Measurements from ENCODE around the gene POLN.
"Not testable (repeated sequence)": the region's sequence is repeated elsewhere in the genome, so short reads cannot be mapped to it uniquely, and the experiment has no call there.

POLN gene

DNA sequence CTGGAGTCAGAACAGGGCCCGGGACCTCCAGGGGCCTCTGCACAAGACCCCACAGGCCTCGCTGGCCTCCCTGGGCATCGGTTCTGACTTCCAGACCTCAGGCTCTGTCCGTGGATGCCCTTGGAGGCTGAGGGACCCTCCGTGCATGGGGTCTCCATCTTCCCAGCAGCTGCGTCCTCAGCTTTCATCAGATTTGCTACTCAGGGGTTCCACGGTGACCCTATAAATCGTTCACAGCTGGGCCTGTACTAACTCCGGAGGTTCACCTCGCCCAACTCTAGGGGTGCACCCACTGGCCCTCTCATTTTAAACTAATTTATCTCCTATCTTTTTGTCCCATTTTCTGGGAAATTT, 33.1 kb upstream of the POLN start:
- not testable (repeated sequence) for FAIRE-seq

DNA sequence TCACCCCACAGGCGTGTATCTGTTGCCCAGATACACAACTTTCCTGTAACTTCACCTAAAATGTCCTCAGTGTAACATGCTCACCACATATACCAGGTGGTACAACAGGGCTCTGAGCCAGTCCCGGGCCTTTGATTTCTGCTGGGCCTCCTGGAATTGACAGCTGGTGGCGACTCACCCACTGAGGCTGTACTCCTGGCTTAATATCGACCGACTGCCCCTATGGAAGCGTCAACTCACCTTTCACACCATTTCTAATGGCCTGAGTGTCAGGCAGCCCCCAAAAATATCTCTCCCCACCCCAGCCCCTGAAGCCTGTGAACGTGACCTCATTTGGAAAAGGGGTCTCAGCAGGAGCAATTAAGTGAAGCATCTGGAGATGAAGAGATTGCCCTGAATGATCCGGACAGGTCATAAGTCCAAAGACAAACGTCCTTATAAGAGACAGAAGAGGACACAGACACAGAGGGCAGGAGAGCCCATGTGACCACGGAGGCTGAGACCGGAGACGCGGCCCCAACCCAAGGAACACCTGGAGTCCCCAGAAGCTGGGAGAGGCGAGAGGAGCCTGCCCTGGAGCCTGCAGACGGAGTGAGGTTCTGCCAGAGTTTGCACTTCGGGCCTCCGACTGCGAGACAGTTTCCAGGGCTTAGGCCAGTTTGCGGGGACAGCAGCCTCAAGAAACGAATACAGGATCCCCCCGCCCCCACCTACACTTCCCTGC, 32.6 kb upstream of the POLN start:
- no peak for FAIRE-seq

DNA sequence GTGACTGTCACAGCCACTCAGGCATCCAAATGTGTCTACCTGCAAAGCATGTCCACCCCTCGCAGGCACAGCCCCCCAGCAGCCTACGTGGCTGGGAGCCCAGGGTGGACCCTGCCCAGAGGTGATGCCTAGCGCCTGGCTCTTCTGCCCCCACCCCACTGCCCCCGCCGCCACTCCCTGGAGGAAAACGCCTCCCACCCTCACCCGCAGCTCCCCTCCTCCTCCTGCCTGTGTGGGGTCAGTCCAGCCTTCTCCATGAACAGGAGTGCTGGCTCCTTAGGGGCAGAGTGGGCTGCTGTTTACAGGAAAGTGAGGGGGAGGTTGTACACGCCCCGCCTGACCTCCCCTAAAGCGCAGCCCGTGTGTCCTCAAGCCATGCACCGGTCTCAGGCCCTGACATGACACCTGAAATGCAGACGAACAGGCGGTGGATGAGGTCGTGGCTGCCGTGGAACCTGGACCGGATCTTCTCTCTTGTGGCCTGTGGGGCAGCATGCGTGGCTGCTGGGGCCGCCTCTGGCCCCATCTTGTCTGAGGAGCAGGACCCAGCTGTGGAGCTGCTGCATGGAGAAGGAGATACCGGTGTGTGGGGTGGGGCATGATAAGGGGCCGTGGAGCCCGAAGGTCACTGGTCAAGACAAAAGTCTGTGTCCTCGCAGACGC, 31.9 kb upstream of the POLN start:
- FAIRE-seq, result no peak

DNA sequence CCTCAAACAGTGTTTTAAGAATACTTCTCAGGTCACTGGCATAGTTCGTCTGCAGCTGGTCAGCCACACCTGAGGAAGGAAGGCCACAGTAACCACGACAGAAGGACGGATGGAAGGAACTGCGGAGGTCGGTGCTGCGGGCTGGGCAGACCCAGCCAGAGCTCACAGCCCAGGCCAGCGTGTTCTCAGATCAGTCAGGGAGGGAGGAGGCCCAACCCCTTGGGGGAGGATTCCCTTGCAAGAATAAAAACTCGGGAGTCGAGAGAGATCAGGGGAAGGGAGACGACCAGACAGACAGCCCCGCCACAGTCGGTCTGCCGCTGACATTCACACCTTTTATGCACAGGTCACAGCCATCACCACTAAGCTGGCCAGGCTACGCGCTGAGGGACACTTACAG, 31.3 kb upstream of the POLN start:
- FAIRE-seq, result no peak

DNA sequence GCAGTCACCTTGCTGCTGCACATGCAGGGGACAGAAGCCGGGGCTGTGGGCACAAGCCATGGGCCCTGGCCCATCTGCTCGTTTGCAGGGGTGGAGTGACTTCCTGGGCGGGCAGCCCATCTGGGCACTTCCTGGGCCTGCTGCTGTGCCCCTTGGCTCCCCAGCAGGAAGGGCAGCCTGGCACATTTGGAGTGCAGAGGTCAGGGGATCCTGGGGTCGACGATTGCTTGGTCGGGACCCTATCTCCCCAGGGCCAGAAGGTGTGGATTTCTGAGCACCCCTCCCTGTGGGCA, 30.9 kb upstream of the POLN start:
- FAIRE-seq, result no peak

DNA sequence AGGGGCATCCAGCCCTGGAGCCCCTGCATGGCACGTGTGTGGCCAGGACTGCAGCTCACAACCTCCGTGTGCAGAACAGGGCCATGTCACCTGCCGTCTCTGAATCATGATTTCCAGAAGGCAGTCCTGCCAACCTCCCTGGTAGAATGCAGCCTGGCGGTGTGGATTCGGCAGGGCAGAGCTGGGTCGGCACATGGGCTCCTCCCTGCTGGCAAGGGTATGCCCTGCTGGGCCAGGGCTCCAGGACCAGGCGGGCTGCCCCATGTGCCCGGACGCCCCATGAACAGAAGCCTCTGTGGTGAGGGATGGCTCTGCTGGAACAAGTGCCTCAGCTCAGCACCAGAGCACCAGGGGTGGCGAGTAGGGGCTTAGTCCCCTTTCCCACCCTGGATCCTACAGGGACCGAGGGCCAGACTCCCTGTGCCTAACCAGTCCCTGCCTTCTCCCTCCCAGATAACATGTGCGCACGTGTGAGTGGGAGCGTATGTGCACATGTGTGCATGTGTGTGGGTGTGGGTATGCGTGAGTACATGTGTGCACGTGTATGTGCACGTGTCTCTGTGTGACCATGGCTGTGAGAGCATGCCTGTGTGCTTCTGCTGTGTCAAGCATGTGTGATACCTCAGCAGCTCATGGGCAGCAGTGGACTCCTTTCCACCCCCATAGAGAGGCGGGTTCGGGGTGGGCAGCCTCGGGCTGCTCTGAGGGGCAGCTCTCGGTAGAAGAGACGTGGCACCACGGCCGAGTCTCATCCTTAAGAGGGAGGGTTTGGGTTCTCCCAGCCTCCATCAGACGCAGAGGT, 30.3 kb upstream of the POLN start:
- no peak for FAIRE-seq

DNA sequence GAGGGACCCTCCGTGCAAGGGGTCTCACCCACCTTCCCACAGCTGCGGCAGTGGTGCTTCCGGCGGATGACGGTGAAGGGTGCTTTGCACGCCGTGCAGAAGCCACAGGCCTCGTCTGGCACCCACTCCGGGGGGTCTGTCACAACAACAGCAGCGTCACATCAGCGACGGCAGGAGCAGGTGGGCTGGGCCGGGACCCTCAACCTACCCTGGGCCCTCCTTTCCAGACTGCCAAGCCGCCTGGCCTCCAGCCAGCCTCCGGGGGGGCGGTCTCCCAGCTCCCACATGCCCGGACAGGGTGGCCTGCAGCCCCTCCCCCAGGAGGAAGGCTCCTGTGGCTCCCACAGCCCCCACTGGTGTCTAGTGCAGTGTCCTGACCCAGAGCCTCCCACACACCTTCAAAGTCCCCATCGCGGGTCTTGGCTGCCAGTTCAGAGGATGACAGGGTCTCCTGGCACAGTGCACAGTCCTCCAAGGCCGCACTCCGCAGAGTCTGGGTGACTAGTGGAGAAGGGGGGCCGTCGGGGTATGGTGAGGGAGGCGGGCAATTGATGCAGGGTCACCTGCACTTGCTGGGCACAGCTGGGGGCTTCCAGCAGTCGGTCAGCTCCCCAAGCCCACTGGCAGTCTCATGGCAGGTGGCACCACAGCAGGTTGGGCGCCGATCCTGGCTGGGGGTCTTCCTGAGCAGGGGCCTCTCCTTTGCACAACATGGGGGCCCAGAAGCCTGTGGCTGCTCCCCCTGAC, 29.5 kb upstream of the POLN start:
- FAIRE-seq, result no peak

DNA sequence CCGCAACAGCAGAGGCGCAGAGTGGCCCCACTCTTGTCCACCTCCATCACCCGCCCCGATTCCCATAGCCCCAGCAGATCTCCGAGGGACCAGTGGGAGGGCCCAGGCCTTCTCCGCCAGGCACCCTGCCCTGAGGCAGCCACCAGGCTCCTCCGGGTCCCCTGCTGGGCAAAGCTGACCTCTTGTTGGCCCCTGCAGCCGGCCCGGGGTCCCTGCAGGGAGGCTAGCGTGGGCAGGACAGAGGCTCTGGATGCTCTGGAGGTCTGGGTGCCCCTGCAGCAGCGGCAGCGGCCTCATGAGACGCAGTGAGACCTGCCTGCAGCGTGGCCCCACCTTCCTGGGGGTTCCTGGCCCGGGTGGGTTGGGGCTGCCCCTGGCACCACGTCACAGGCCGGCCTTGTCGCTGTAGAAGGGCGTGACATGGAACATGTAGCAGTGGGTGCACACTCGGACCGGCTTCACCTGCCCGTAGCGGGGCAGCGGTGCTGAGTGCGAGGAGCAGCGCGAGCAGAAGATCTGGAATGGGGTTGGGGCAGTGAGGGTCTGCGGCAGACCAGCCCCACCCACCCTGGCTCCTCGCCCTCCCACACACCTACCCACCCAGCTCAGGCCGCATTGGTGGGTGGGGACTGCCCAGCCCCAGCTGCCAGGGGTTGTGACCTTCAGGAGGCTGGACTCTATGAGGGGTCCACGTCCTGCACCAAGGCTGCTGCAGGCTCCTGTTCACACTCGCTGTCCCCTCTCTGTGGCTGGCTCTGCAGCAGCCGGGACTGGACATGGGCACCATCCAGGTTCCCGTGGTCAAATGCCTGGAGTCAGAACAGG, 28.6 kb upstream of the POLN start:
- no peak for FAIRE-seq

DNA sequence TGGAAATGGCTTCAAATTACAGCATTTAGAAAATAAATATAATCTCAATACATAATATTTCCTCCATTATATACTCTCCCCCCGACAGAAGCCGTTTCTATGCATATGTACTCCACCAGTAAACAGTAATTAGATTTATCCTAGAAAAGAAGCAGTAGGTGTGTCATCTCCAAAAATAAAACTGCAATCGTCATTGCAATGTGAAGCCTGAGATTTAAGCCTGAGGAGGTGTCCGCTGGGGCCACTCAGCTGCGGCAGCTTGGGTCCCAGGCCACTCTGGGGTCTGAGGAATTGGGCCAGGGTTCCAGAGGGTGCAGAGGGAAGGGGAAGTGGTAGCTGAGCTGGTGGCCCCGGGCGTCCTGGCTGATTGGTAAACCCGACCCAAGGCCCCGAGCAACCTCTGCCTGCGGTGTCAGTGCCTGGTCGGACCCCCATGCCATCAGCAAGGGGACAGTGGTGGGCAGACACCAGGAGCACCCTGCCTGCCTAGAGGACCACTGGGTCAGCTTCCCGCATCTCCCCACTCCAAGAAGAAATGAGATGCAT, 27.8 kb upstream of the POLN start:
- no peak for FAIRE-seq

DNA sequence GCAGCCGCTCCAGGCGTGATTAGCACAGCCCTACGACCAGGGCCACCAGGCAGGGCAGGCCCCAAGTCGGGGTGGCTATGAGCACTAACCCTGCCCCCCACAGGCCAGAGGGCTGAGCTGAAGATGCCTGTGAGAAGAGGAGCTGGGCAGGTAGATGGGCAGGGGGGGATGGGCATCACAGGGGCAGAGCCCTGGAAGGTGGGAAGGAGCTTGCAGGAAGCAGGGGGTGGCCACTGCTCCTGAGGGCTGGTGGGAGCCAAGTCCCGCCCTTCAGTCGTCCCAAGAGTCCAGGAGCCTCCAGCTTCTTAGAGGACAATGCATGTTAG, 27.2 kb upstream of the POLN start:
- FAIRE-seq, result no peak

DNA sequence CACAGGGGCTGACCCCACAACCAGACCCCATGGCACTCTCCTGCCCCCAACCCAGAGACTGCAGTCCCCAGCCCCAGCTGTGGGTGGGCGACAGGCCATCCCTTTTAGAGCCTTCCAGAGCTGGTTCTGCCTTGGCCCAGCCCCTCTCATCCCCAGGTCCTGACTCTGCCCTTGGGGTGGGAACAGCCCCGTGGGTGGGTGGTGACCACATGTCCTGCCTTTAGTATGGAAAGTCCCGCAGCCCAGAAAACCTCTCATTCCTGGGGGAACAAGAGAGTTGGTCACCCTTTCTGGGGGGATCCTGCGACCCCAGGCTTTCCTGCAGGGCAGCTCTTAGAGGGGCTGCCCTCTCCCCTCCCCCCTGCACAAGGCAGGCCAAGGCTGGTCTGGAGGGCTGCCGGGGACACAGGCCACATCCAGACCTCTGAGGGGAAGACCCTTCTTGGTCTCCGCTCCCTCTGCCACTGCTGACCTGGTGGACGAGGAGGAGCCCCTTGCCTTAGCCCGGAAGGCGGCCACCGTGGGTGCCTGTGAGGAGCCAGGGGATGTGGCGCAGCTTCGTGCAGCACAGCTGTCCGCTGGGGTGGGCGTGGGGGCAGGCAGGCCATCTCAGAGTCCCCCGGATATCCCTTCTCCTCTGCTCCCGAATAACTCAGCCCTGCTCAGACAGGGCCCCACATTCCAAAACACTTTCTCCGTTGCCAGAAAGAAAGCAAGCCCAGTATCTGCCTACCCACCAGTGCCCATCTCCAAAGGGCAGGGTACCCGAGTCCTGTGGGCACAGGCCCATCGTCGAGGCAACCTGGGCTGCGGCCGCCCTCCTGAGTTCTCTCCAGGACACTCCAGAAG, 26.7 kb upstream of the POLN start:
- no peak for FAIRE-seq

DNA sequence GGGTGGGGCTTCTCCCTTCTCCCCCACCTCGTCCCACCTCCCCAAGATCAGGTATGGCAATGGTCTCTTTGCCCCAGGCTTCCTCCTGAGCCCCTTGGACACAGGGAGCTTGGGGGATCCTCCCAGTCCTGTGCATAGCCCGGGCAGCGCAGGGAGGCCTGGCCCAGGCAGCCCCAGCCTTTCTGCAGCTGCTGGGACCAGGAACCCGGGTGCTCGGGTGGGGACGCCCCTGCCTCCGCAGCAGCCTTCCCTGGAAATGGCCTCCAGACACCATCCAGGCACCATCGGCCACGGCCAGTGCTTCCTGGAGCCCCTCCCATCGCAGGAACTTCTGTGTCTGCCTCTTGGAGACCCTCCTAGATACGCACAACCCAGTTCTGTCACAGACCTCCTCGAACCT, 25.9 kb upstream of the POLN start:
- FAIRE-seq, result no peak

DNA sequence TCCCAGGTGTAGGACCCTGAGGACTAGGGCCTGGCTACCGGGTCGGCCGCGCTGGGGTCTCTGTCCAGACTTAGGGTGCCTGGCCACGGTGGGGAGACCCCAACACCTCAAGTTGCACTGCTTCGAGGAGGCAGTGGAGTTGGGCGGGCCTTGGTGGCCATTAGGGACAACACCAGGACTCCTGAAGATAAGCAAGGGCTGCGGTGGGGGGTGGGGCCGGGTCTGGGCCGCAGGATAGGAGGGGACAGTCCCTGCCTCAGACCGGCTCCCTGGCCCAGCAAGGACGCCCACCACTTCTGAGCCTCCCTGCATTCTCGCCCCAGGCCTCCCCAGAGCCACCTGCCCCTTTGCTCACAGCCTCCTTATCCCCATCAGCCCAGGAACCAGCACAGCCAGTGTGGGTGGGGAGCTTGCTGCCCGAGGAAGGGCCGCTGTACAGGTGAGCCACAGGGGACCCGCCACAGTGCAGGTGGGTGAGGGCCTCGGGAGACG, 25.4 kb upstream of the POLN start:
- no peak for FAIRE-seq

DNA sequence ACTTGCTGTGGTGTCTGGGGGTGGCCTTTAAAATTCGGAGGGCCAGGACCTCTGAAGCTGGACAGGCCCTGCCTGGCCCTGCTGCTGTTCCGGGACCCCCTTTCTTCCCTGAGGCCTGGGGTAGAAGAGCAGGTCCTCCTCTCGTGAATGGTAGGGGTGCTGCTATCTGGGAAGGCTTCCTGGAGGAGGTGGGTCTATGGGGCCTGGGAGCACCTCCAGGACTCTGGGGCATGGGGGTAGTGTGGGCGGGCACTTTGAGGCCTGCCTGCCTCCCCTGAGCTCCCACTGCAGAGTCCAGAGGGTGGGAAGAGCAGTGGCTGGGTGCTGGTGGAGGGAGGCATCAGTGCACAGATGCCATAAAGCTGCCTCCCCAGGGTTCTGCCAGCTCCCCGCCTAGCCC, 24.9 kb upstream of the POLN start:
- no peak for FAIRE-seq

DNA sequence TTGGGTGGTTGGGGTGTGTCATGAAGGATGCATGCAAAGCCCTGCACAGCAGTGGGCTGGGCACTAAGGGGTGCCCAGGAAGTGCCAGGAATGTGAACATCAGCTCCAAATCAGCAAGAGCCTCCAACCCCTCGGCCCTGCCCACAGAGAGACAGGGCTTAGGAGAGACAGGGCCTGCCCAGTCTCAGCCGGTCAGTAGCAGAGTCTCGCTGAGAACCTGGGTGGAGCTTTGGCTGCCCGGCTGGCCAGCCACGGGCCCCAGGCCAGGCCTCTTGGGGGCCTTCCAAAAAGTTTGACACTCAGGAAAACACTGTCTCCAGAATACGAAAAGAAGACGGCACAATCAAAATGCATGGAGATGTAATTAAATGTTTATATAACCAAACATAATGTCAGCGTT, 24.3 kb upstream of the POLN start:
- FAIRE-seq, result no peak

DNA sequence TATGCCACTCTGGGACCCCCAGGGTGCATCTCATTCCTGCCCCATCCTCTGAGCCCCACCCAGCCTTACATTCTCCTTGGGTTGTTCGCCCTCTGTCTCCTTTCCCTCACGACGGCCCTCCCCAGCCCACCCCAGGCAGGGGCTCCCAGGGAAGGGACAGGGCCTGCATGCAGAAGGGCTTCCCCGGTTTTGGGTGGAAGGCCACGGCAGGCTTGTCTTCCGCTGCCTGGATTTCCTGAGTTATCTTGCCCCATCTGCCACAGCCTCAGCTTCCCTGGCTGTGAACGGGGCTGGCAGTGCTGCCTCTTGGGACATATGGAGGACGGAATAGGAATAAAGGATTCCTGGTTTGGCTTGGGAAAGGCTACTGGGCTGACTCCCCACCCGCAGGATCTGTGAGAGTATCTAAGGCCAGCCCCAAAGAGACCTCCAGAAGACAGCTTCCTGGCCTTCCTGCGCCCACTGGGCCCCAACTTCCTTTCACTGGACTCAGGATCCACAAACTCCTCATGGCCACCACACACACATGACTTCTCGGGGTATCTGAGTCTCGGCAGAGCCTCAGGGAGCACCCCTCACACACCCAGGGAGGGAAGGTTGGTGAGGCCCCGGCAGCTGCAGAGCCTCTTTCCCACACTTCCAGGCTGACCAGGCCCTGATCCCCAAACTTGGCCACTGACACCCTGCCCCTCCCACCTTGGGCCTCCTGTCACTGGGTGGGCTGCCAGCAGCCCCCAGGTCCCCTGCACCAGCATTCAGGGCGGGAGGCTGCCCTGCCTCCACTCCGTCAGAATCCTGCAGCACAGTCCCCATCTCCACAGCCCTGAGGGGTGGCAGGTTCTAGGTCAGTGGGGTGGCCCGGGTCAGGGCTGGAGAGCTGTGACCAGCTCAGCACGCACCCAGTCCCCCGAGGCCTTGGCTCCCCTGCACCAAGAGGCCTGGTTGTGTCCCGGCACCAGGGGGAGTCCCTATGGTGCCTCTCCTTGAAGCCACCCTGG, 23.5 kb upstream of the POLN start:
- no peak for FAIRE-seq

DNA sequence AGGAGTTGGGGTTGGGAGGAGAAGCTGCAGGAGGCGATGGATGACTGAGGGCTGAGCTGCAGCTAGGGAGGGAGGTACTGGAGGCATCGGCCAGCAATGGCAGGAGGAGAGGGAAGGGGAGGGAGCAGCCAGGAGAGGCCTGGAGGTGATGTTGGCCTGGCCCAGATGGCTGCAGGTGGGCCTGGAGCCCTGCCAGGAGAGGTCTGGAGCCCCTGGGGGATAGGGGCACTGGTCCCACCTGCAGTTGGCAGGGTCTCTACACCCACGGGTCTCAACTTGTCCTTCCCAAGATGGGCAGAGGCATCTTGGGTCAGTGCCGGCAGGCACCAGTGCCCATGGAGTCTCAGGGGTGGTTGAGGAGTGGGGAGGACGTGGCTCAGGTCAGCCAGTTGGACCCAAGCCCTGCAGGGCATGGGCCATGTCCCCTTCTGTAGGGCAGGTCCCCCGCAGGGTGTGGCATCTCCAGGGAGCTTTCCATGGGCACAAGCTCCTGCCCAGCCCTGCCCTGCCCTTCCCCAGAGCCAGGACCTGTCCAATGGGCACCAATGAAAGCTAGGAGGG, 22.6 kb upstream of the POLN start:
- no peak for FAIRE-seq

DNA sequence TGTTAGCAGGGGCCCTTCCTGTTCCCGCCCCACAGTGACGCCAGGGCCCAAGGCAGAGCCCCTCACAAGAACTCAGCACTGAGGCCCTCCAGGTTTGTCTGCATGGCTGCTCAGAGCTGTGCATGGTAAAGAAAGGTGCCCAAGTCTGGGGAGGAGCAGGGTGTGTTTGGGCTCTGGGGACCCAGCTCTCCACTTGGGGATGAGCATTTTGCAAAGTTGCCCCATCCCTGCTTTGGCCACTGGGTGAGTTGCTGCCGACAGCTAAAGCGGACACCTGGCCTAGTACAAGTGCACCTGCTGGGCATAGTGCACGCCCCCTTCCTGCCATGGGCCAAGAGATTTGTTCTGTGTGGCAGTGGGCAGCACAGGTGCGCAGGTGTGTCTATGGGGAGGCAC, 22.0 kb upstream of the POLN start:
- FAIRE-seq, result no peak

DNA sequence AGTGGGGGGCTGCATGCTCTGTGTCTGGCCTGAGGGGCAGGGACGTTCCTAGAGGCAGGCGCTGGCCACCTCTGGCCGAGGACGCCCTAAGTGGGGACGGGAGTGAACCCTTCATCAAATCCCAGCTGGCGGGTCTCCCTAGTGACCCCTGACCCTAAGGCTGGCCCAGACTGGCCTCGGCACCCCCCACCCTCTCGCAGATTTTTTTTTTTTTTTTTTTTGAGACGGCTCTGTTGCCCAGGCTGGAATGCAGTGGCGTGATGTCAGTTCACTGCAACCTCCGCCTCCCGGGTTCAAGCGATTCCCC, 21.0 kb upstream of the POLN start:
- no peak for FAIRE-seq

Data from G401.6 (cell line).